ENCODE results near the gene ALOX5. TPM values are rescaled to one million over a fixed set of nuclear protein-coding genes. Genes with fewer than 3 reads are reported as not detected.
A peak's percentile ranks its signal among the peaks of the same experiment; 100 is the strongest.
"Not testable (repeated sequence)": the region's sequence is repeated elsewhere in the genome, so short reads cannot be mapped to it uniquely, and the experiment has no call there.

The ALOX5 gene
- total RNA-seq (2021) = not detected in 2 replicates
- Bru-seq, nascent RNA = percentile 3 among the genes with signal in this experiment
- BruChase-seq, experiment 1, labeled RNA remaining after a 2-hour chase = not detected
- not detected for BruChase-seq, experiment 2, labeled RNA remaining after a 6-hour chase
- long read RNA-seq = 0 reads

GRCh38 chr10:45373576-45374349 is at the start of gene ALOX5:
Gene ALOX5, plus strand, starts transcription at chr10:45374216. Its CDS starts 64 bp downstream, at chr10:45374280.
- DNase-seq (ENCODE audit: low spot score) = no peak
- H3K27me3 ChIP-seq (replicated peaks; ENCODE audit: insufficient read depth, low read depth, low read length, poor library complexity) = peaks cover 76% of the 10 kb centered on the region
- H3K4me3 ChIP-seq (ENCODE audit: low read depth, low read length, poor library complexity, severe bottlenecking) = no peak within 1 kb of the TSS
- TF ChIP-seq, protein P1, sequence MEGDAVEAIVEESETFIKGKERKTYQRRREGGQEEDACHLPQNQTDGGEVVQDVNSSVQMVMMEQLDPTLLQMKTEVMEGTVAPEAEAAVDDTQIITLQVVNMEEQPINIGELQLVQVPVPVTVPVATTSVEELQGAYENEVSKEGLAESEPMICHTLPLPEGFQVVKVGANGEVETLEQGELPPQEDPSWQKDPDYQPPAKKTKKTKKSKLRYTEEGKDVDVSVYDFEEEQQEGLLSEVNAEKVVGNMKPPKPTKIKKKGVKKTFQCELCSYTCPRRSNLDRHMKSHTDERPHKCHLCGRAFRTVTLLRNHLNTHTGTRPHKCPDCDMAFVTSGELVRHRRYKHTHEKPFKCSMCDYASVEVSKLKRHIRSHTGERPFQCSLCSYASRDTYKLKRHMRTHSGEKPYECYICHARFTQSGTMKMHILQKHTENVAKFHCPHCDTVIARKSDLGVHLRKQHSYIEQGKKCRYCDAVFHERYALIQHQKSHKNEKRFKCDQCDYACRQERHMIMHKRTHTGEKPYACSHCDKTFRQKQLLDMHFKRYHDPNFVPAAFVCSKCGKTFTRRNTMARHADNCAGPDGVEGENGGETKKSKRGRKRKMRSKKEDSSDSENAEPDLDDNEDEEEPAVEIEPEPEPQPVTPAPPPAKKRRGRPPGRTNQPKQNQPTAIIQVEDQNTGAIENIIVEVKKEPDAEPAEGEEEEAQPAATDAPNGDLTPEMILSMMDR (conservative IDR thresholded peaks at IDR 0.05; ENCODE audit: low read depth, low read length) = no peak
- TF ChIP-seq EZH2 (IDR thresholded peaks at IDR 0.05; ENCODE audit: borderline replicate concordance, low read depth, low read length, poor library complexity, severe bottlenecking) = peak; percentile 29
- no peaks in the 10 kb centered on the region for H3K4me1 ChIP-seq (ENCODE audit: insufficient read depth, low read length, poor library complexity, severe bottlenecking)
- no peak within 1 kb of the TSS for H3K27ac ChIP-seq (ENCODE audit: low read depth, low read length, poor library complexity, severe bottlenecking)
- no TSS peak for BruUV-seq (replicated peaks)
- CTCF ChIA-PET = no interaction called here
- H3K36me3 ChIP-seq (ENCODE audit: insufficient read depth, low read length, poor library complexity, severe bottlenecking) = no peaks in the 10 kb centered on the region
- H3K9me3 ChIP-seq (ENCODE audit: low read depth, low read length, poor library complexity, severe bottlenecking) = no peaks in the 10 kb centered on the region
- intact Hi-C loops (cut with micrococcal nuclease; ENCODE audit: unreplicated experiment) = no loop called here
- POLR2A ChIA-PET (ENCODE audit: low non-redundant PET) = no interaction called here

DNA sequence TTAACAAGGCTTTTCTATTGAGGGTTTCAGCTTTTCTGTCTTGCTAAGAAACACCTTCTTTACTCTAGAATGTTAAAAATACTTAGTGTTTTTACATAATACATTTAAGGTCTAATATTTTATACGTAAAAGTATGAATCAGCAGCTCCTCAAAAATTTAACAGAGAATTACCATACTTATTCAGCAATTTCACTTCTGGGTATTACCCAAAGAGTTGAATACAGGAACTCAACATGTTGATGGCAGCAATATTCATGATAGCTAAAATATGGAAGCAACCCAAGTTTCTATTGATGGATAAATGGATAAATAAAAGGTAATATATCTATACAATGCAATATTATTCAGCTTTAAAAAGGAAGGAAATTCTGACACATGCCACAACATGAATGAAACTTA is 48.9 kb upstream of the ALOX5 start:
- H3K4me1 ChIP-seq (ENCODE audit: insufficient read depth, low read length, poor library complexity, severe bottlenecking) = no peaks in the 10 kb centered on the region
- intact Hi-C loops (cut with micrococcal nuclease; ENCODE audit: unreplicated experiment) = no loop called here
- no peak overlapping the region for H3K4me3 ChIP-seq (ENCODE audit: low read depth, low read length, poor library complexity, severe bottlenecking)
- no TSS peak for BruUV-seq (replicated peaks)
- H3K36me3 ChIP-seq (ENCODE audit: insufficient read depth, low read length, poor library complexity, severe bottlenecking) = no peaks in the 10 kb centered on the region
- no peaks in the 10 kb centered on the region for H3K27me3 ChIP-seq (replicated peaks; ENCODE audit: insufficient read depth, low read depth, low read length, poor library complexity)
- DNase-seq (ENCODE audit: low spot score) = no peak
- H3K27ac ChIP-seq (ENCODE audit: low read depth, low read length, poor library complexity, severe bottlenecking) = no peak overlapping the region
- CTCF ChIA-PET = no interaction called here
- POLR2A ChIA-PET (ENCODE audit: low non-redundant PET) = no interaction called here
- H3K9me3 ChIP-seq (ENCODE audit: low read depth, low read length, poor library complexity, severe bottlenecking) = no peaks in the 10 kb centered on the region
- no peak for TF ChIP-seq EZH2 (IDR thresholded peaks at IDR 0.05; ENCODE audit: borderline replicate concordance, low read depth, low read length, poor library complexity, severe bottlenecking)
- TF ChIP-seq, protein P1 (conservative IDR thresholded peaks at IDR 0.05; ENCODE audit: low read depth, low read length) = no peak

GRCh38 chr10:45326864-45327263 is 47.2 kb upstream of the ALOX5 start:
- H3K27ac ChIP-seq (ENCODE audit: low read depth, low read length, poor library complexity, severe bottlenecking); POLR2A ChIA-PET (ENCODE audit: low non-redundant PET); intact Hi-C loops (cut with micrococcal nuclease; ENCODE audit: unreplicated experiment); H3K36me3 ChIP-seq (ENCODE audit: insufficient read depth, low read length, poor library complexity, severe bottlenecking); BruUV-seq (replicated peaks); H3K4me3 ChIP-seq (ENCODE audit: low read depth, low read length, poor library complexity, severe bottlenecking); DNase-seq (ENCODE audit: low spot score); H3K4me1 ChIP-seq (ENCODE audit: insufficient read depth, low read length, poor library complexity, severe bottlenecking); H3K9me3 ChIP-seq (ENCODE audit: low read depth, low read length, poor library complexity, severe bottlenecking); H3K27me3 ChIP-seq (replicated peaks; ENCODE audit: insufficient read depth, low read depth, low read length, poor library complexity); CTCF ChIA-PET: not testable (repeated sequence)

DNA sequence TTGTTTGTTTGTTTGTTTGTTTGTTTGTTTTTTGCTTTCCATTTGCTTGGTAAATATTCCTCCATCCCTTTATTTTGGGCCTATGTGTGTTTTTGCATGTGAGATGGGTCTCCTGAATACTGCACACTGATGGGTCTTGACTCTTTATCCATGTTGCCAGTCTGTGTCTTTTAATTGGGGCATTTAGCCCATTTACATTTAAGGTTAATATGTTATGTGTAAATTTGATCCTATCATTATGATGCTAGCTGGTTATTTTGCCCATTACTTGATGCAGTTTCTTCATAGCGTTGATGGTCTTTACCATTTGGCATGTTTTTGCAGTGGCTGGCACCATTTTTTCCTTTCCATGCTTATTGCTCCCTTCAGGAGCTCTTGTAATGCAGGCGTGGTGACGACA is 42.2 kb upstream of the ALOX5 start:
- DNase-seq (ENCODE audit: low spot score); H3K27ac ChIP-seq (ENCODE audit: low read depth, low read length, poor library complexity, severe bottlenecking); CTCF ChIA-PET; H3K36me3 ChIP-seq (ENCODE audit: insufficient read depth, low read length, poor library complexity, severe bottlenecking); POLR2A ChIA-PET (ENCODE audit: low non-redundant PET); H3K4me3 ChIP-seq (ENCODE audit: low read depth, low read length, poor library complexity, severe bottlenecking); H3K27me3 ChIP-seq (replicated peaks; ENCODE audit: insufficient read depth, low read depth, low read length, poor library complexity); BruUV-seq (replicated peaks); H3K4me1 ChIP-seq (ENCODE audit: insufficient read depth, low read length, poor library complexity, severe bottlenecking); intact Hi-C loops (cut with micrococcal nuclease; ENCODE audit: unreplicated experiment); H3K9me3 ChIP-seq (ENCODE audit: low read depth, low read length, poor library complexity, severe bottlenecking): not testable (repeated sequence)
